ENCODE data around the gene FXR2. TPM values are rescaled to one million over a fixed set of nuclear protein-coding genes. Genes with fewer than 3 reads are reported as not detected.

The FXR2 gene
- total and polyA plus RNA-seq, 10 of the 15 experiments (the other 5 are each of a cell fraction or from before 2014, with no cell fraction given): 1.6 to 33.3 (median 22.0) TPM

DNA sequence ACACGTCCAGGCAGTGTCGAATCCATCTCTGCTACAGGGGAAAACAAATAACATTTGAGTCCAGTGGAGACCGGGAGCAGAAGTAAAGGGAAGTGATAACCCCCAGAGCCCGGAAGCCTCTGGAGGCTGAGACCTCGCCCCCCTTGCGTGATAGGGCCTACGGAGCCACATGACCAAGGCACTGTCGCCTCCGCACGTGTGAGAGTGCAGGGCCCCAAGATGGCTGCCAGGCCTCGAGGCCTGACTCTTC is 42.4 kb downstream of the FXR2 start (continued):
- TF ChIP-seq MLLT1 (IDR thresholded peaks at IDR 0.05): no peak
- no peak for TF ChIP-seq MEF2B (IDR thresholded peaks at IDR 0.05; ENCODE audit: partially characterized antibody, poor library complexity, severe bottlenecking)
- no peak for TF ChIP-seq SUZ12 (IDR thresholded peaks at IDR 0.05; ENCODE audit: unreplicated experiment)
- TF ChIP-seq EP300 (IDR thresholded peaks at IDR 0.05; ENCODE audit: borderline replicate concordance in 1 of 2, control insufficient read depth in 1 of 2, low read depth in 2 of 2, low read length in 2 of 2): no peak
- TF ChIP-seq FOXM1 (IDR thresholded peaks at IDR 0.05; ENCODE audit: low read depth, low read length): no peak
- TF ChIP-seq ATF2 (IDR thresholded peaks at IDR 0.05; ENCODE audit: low read length): no peak
- peak; percentile 94 for TF ChIP-seq USF1 (IDR thresholded peaks at IDR 0.05; ENCODE audit: borderline replicate concordance, extremely low read length, insufficient read depth, low read depth, low read length)
- TF ChIP-seq YBX1 (IDR thresholded peaks at IDR 0.05): no peak
- TF ChIP-seq NBN (IDR thresholded peaks at IDR 0.05): 0 out of 2 replicates have a peak, but pooled peaks have one; percentile 42
- TF ChIP-seq FOS (IDR thresholded peaks at IDR 0.05; ENCODE audit: borderline replicate concordance, extremely low read depth, insufficient read length): no peak
- peak; percentile 44; the same call in 1 of the 2 replicates for TF ChIP-seq POLR2AphosphoS5 (IDR thresholded peaks at IDR 0.05; ENCODE audit: low read length)
- TF ChIP-seq, protein P1, sequence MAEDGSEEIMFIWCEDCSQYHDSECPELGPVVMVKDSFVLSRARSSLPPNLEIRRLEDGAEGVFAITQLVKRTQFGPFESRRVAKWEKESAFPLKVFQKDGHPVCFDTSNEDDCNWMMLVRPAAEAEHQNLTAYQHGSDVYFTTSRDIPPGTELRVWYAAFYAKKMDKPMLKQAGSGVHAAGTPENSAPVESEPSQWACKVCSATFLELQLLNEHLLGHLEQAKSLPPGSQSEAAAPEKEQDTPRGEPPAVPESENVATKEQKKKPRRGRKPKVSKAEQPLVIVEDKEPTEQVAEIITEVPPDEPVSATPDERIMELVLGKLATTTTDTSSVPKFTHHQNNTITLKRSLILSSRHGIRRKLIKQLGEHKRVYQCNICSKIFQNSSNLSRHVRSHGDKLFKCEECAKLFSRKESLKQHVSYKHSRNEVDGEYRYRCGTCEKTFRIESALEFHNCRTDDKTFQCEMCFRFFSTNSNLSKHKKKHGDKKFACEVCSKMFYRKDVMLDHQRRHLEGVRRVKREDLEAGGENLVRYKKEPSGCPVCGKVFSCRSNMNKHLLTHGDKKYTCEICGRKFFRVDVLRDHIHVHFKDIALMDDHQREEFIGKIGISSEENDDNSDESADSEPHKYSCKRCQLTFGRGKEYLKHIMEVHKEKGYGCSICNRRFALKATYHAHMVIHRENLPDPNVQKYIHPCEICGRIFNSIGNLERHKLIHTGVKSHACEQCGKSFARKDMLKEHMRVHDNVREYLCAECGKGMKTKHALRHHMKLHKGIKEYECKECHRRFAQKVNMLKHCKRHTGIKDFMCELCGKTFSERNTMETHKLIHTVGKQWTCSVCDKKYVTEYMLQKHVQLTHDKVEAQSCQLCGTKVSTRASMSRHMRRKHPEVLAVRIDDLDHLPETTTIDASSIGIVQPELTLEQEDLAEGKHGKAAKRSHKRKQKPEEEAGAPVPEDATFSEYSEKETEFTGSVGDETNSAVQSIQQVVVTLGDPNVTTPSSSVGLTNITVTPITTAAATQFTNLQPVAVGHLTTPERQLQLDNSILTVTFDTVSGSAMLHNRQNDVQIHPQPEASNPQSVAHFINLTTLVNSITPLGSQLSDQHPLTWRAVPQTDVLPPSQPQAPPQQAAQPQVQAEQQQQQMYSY (CRISPR knock-in tag; IDR thresholded peaks at IDR 0.05): no peak
- no peak for TF ChIP-seq SMAD5 (IDR thresholded peaks at IDR 0.05; ENCODE audit: low read depth)
- TF ChIP-seq NR2C1 (IDR thresholded peaks at IDR 0.05): peak; percentile 76
- peak; percentile 100 for TF ChIP-seq BHLHE40 (IDR thresholded peaks at IDR 0.05; ENCODE audit: borderline replicate concordance in 1 of 2, low read depth in 2 of 2, low read length in 1 of 2)
- TF ChIP-seq, protein P2, sequence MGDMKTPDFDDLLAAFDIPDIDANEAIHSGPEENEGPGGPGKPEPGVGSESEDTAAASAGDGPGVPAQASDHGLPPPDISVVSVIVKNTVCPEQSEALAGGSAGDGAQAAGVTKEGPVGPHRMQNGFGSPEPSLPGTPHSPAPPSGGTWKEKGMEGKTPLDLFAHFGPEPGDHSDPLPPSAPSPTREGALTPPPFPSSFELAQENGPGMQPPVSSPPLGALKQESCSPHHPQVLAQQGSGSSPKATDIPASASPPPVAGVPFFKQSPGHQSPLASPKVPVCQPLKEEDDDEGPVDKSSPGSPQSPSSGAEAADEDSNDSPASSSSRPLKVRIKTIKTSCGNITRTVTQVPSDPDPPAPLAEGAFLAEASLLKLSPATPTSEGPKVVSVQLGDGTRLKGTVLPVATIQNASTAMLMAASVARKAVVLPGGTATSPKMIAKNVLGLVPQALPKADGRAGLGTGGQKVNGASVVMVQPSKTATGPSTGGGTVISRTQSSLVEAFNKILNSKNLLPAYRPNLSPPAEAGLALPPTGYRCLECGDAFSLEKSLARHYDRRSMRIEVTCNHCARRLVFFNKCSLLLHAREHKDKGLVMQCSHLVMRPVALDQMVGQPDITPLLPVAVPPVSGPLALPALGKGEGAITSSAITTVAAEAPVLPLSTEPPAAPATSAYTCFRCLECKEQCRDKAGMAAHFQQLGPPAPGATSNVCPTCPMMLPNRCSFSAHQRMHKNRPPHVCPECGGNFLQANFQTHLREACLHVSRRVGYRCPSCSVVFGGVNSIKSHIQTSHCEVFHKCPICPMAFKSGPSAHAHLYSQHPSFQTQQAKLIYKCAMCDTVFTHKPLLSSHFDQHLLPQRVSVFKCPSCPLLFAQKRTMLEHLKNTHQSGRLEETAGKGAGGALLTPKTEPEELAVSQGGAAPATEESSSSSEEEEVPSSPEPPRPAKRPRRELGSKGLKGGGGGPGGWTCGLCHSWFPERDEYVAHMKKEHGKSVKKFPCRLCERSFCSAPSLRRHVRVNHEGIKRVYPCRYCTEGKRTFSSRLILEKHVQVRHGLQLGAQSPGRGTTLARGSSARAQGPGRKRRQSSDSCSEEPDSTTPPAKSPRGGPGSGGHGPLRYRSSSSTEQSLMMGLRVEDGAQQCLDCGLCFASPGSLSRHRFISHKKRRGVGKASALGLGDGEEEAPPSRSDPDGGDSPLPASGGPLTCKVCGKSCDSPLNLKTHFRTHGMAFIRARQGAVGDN (IDR thresholded peaks at IDR 0.05): no peak; the same call in 1 of the 2 replicates
